IMR-90 (cell line): ENCODE data around the gene RBPJ. TPM values are rescaled to one million over a fixed set of nuclear protein-coding genes. Genes with fewer than 3 reads are reported as not detected.
A peak's percentile ranks its signal among the peaks of the same experiment; 100 is the strongest.

Experiments used
- ATAC-seq: fragments of 200-7000 bp; cut with Tn5 transposase; 2 replicates; pipeline ENCODE4 v1.9.1; 2020; ENCODE audit warnings: low read depth, mild to moderate bottlenecking, moderate library complexity
- BruUV-seq: library from RNA; stranded (reverse); fragments of 400-500 nt; replicated peaks from 2 replicates; lab custom pipeline; 2021; lab: Mats Ljungman, UMichigan
- CTCF ChIA-PET: fragments of 300-600 bp; formaldehyde crosslinking; extraction: SDS; loops from one replicate; lab custom pipeline; 2021; ENCODE audit warnings: antibody characterized with exemption; lab: Yijun Ruan, JAX
- POLR2A ChIA-PET: fragments of 300-600 bp; sonication (Branson Sonifier 250); formaldehyde crosslinking; loops from one replicate; lab custom pipeline; 2022; ENCODE audit warnings: antibody characterized with exemption; ENCODE audit not compliant: unreplicated experiment; lab: Charles Lee
- DNase-seq: peaks from one replicate; pipeline ENCODE4 v3.0.0; 2013
- H2AFZ ChIP-seq: replicated peaks from 2 replicates; pipeline ENCODE3; 2013; ENCODE audit warnings: low read length, mild to moderate bottlenecking; ENCODE audit not compliant: poor library complexity
- H2AK5ac ChIP-seq: 2 replicates; pipeline ENCODE4 v1.6.1; 2013; ENCODE audit warnings: low read depth, low read length, inconsistent platforms
- H2AK9ac ChIP-seq: replicated peaks from 2 replicates; pipeline ENCODE3; 2013; ENCODE audit warnings: mild to moderate bottlenecking, low read depth, low read length, moderate library complexity; ENCODE audit not compliant: poor library complexity
- H2BK120ac ChIP-seq: 2 replicates; pipeline ENCODE4 v1.6.1; 2013; ENCODE audit warnings: low read depth, low read length, inconsistent platforms
- H2BK15ac ChIP-seq: 3 replicates; pipeline ENCODE4 v1.6.1; 2013; ENCODE audit warnings: low read depth, low read length, inconsistent platforms
- H2BK20ac ChIP-seq: 2 replicates; pipeline ENCODE4 v1.6.1; 2013; ENCODE audit warnings: low read depth, mild to moderate bottlenecking, inconsistent platforms, low read length, moderate library complexity
- H2BK5ac ChIP-seq: 2 replicates; pipeline ENCODE4 v1.6.1; 2013; ENCODE audit warnings: mild to moderate bottlenecking, low read depth, low read length, inconsistent platforms; ENCODE audit not compliant: poor library complexity, severe bottlenecking
- H3K14ac ChIP-seq: replicated peaks from 2 replicates; pipeline ENCODE4 v1.6.1; 2013; ENCODE audit warnings: low read depth, low read length, inconsistent platforms
- H3K18ac ChIP-seq: 2 replicates; pipeline ENCODE4 v1.6.1; 2013; ENCODE audit warnings: low read depth, low read length, control low read depth
- H3K23ac ChIP-seq: 2 replicates; pipeline ENCODE4 v1.6.1; 2013; ENCODE audit warnings: low read depth, low read length, inconsistent platforms
- H3K27ac ChIP-seq: 2 replicates; pipeline ENCODE4 v1.5.1; 2013; ENCODE audit warnings: mild to moderate bottlenecking, control low read depth, low read length; ENCODE audit not compliant: insufficient read depth
- H3K27me3 ChIP-seq: 2 replicates; pipeline ENCODE4 v1.6.1; 2013; ENCODE audit warnings: low read length; ENCODE audit not compliant: control insufficient read depth, insufficient read depth
- H3K36me3 ChIP-seq: 2 replicates; pipeline ENCODE4 v1.6.1; 2013; ENCODE audit warnings: low read length, mixed read lengths; ENCODE audit not compliant: control insufficient read depth, insufficient read depth
- H3K4ac ChIP-seq: 2 replicates; pipeline ENCODE4 v1.6.1; 2013; ENCODE audit warnings: low read depth, low read length, inconsistent platforms
- H3K4me1 ChIP-seq: 2 replicates; pipeline ENCODE4 v1.6.1; 2013; ENCODE audit warnings: low read length, mixed read lengths; ENCODE audit not compliant: control insufficient read depth, insufficient read depth
- H3K4me2 ChIP-seq: 2 replicates; pipeline ENCODE4 v1.6.1; 2013; ENCODE audit warnings: low read depth, mild to moderate bottlenecking, control low read depth, low read length, moderate library complexity
- H3K4me3 ChIP-seq: 2 replicates; pipeline ENCODE4 v1.5.1; 2013; ENCODE audit warnings: low read depth, mild to moderate bottlenecking, control low read depth, low read length, moderate library complexity; ENCODE audit not compliant: insufficient read depth
- H3K56ac ChIP-seq: 2 replicates; pipeline ENCODE4 v1.6.1; 2013; ENCODE audit warnings: low read length, inconsistent platforms; ENCODE audit not compliant: insufficient read depth; ENCODE audit errors: extremely low read depth
- H3K79me1 ChIP-seq, 2 experiments: 2 replicates each; pipeline ENCODE4 v1.6.1; 2013; ENCODE audit warnings: low read length in 2 of 2, inconsistent platforms in 1 of 2, low read depth in 1 of 2
- H3K9ac ChIP-seq: 2 replicates; pipeline ENCODE4 v1.6.1; 2013; ENCODE audit warnings: low read depth, low read length, control low read depth
- H3K9me1 ChIP-seq: 2 replicates; pipeline ENCODE4 v1.6.1; 2013; ENCODE audit warnings: low read length, inconsistent platforms; ENCODE audit not compliant: insufficient read depth
- H3K9me3 ChIP-seq: 2 replicates; pipeline ENCODE4 v1.6.1; 2013; ENCODE audit warnings: low read length; ENCODE audit not compliant: control insufficient read depth, insufficient read depth
- H4K20me1 ChIP-seq: 2 replicates; pipeline ENCODE4 v1.6.1; 2013; ENCODE audit warnings: low read length, inconsistent platforms; ENCODE audit not compliant: insufficient read depth
- H4K5ac ChIP-seq: 2 replicates; pipeline ENCODE4 v1.6.1; 2013; ENCODE audit warnings: mild to moderate bottlenecking, low read depth, low read length, control low read depth
- H4K8ac ChIP-seq, 2 experiments: 2 replicates each; pipeline ENCODE4 v1.6.1; 2013; ENCODE audit warnings: low read depth in 2 of 2, low read length in 2 of 2, control low read depth in 1 of 2, inconsistent platforms in 1 of 2
- H4K91ac ChIP-seq: 2 replicates; pipeline ENCODE4 v1.6.1; 2013; ENCODE audit warnings: low read depth, low read length, inconsistent platforms; ENCODE audit not compliant: insufficient read depth
- CEBPB ChIP-seq: IDR thresholded peaks from 2 replicates; pipeline ENCODE4 v1.6.1; 2012; ENCODE audit warnings: low read depth, low read length, improper control_type of control experiment
- CHD1 ChIP-seq: IDR thresholded peaks from 2 replicates; pipeline ENCODE4 v1.6.1; 2012; ENCODE audit warnings: low read depth, low read length, improper control_type of control experiment
- MAZ ChIP-seq: IDR thresholded peaks from 2 replicates; pipeline ENCODE4 v1.6.1; 2012; ENCODE audit warnings: low read depth, mild to moderate bottlenecking, low read length, improper control_type of control experiment, moderate library complexity, borderline replicate concordance
- MXI1 ChIP-seq: IDR thresholded peaks from 2 replicates; pipeline ENCODE4 v1.6.1; 2012; ENCODE audit warnings: low read depth, mild to moderate bottlenecking, low read length, moderate library complexity, borderline replicate concordance
- NFE2L2 ChIP-seq: fragments of 150-350 bp; IDR thresholded peaks from 2 replicates; pipeline ENCODE4 v1.6.1; 2016; ENCODE audit warnings: low read depth, mild to moderate bottlenecking, low read length
- POLR2A ChIP-seq: IDR thresholded peaks from 2 replicates; pipeline ENCODE4 v1.6.1; 2012; ENCODE audit warnings: mild to moderate bottlenecking, low read depth, low read length
- RAD21 ChIP-seq: IDR thresholded peaks from 2 replicates; pipeline ENCODE4 v1.6.1; 2012; ENCODE audit warnings: low read length, improper control_type of control experiment
- RCOR1 ChIP-seq: IDR thresholded peaks from 2 replicates; pipeline ENCODE4 v1.6.1; 2012; ENCODE audit warnings: mild to moderate bottlenecking, low read length, improper control_type of control experiment; ENCODE audit not compliant: insufficient replicate concordance
- RFX5 ChIP-seq: IDR thresholded peaks from 2 replicates; pipeline ENCODE4 v1.8.0; 2012; ENCODE audit warnings: low read depth, mild to moderate bottlenecking, low read length, moderate library complexity
- SMC3 ChIP-seq: fragments of 150-350 bp; IDR thresholded peaks from 2 replicates; pipeline ENCODE4 v1.6.1; 2016; ENCODE audit warnings: low read depth, mild to moderate bottlenecking, antibody characterized with exemption, low read length, moderate library complexity
- WGBS, 2 experiments: methylation state at CpG; one replicate each; pipeline versions ENCODE4 v1.1.5 to v1.1.7; 2013; ENCODE audit warnings: missing lambda C conversion rate in 2 of 2; ENCODE audit not compliant: insufficient read length in 1 of 2; ENCODE audit errors: extremely low coverage in 2 of 2; 5-methylcytosine and 5-hydroxymethylcytosine counted together
- dilution Hi-C: fragments of 300-500 bp; cut with HindIII; formaldehyde crosslinking; loops from one replicate; pipeline ENCODE4 v1.14.3; 2018; ENCODE audit warnings: low sequenced_read_pairs; ENCODE audit not compliant: unreplicated experiment
- in situ Hi-C: fragments of 300-500 bp; cut with MboI; formaldehyde crosslinking; loops from 3 replicates; pipeline ENCODE4 v1.14.3; 2019; ENCODE audit warnings: low sequenced_read_pairs, inconsistent platforms, mixed read lengths
- intact Hi-C: fragments of 100-400 bp; cut with micrococcal nuclease; formaldehyde crosslinking; loops from 2 replicates; pipeline ENCODE4 v1.10.0; 2022
- polyA plus RNA-seq, 3 experiments: library from polyadenylated mRNA; depleted of rRNA; stranded (reverse); fragments of >200 nt; gene quantifications; 2 replicates each; pipeline ENCODE4 v1.2.3, GENCODE V29; 2012; ENCODE audit warnings: low replicate concordance in 1 of 3
- total RNA-seq: library from RNA; depleted of rRNA; stranded (reverse); fragments of >200 nt; gene quantifications from 2 replicates; pipeline ENCODE4 v1.2.3, GENCODE V29; 2012
- TF ChIP-seq, protein P1 (sequence below): conservative IDR thresholded peaks from 2 replicates; pipeline ENCODE4 v1.5.1; 2012; ENCODE audit warnings: mild to moderate bottlenecking, low read depth, low read length, improper control_type of control experiment
- TF ChIP-seq, protein P2 (sequence below): fragments of 150-350 bp; IDR thresholded peaks from 2 replicates; pipeline ENCODE4 v1.6.1; 2017; ENCODE audit warnings: mild to moderate bottlenecking, antibody characterized with exemption, low read length, low read depth

RBPJ gene
- total and polyA plus RNA-seq, 2 of the 4 experiments (the other 2 are of a cell fraction), result 50.3 to 148 TPM

DNA sequence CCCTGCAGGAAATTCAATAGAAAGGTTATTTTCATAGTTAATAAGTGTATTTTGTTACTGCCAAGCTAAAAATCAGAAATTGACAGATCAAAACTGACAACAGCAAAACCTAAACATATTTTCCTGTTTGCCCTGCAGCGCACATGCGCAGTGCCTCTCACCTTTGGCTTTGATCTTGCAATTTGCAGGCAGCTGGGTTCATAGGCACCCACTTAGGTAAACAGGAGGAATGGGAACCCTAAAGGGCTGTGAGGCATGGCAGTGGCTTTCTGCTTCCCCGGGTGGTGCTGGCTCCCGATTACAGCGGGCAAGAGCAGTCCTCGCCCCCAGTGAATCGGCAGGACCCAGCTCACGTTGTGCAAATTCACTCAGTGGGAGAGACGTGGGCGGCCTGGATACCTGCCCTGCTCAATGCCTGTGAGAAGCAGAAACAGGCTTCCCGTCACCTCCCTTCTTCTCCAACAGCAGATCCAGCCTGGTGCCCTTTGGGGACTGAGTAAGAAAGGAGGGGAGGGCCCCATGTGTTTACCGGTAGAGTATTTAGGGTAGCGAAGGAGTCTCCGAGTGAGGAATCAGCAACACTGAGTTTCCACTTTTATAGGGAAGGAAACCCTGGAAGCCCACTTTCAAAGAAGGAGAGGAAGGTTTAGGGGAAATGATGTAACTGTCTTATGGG, 143.7 kb downstream of the RBPJ start:
- no CpG with 5 or more reads among the region's 14 CpGs for WGBS, 2 experiments
- no peak for ATAC-seq
- Histone ChIP-seq H3K9me3 (peaks cover 8% of the 10 kb centered on the region), H2AK9ac (no peak overlapping the region), H3K4ac (no peak overlapping the region), H3K36me3 (no peaks in the 10 kb centered on the region), H3K9ac (no peak overlapping the region), H3K4me3 (no peak overlapping the region), H2AK5ac (no peak overlapping the region), H2BK15ac (no peak overlapping the region), H3K4me2 (no peak overlapping the region), H4K5ac (no peak overlapping the region), H4K20me1 (no peaks in the 10 kb centered on the region), H3K4me1 (peaks cover 8% of the 10 kb centered on the region), H2BK5ac (no peak overlapping the region), H3K27me3 (no peaks in the 10 kb centered on the region), H2BK20ac (no peak overlapping the region), H3K9me1 (peaks cover 4% of the 10 kb centered on the region), H3K14ac (no peak overlapping the region), H3K18ac (no peak overlapping the region; the same call in 1 of the 2 replicates), H3K79me1 (no peaks in the 10 kb centered on the region), H3K27ac (no peak overlapping the region), H3K56ac (no peak overlapping the region), H4K8ac (no peak overlapping the region), H3K23ac (no peak overlapping the region), H2AFZ (no peak overlapping the region), H2BK120ac (peak overlapping the region; percentile 2; the same call in 1 of the 2 replicates), H4K91ac (no peak overlapping the region)
- in situ Hi-C loops, result loop anchor here (25.0 kb wide), 1 partner anchor 548 kb away; no protein-coding TSS in a partner anchor
- no peak for TF ChIP-seq NFE2L2
- no peak for TF ChIP-seq CHD1
- no peak for TF ChIP-seq MXI1
- no peak for TF ChIP-seq CEBPB
- no peak for TF ChIP-seq MAZ
- TF ChIP-seq, protein P1, sequence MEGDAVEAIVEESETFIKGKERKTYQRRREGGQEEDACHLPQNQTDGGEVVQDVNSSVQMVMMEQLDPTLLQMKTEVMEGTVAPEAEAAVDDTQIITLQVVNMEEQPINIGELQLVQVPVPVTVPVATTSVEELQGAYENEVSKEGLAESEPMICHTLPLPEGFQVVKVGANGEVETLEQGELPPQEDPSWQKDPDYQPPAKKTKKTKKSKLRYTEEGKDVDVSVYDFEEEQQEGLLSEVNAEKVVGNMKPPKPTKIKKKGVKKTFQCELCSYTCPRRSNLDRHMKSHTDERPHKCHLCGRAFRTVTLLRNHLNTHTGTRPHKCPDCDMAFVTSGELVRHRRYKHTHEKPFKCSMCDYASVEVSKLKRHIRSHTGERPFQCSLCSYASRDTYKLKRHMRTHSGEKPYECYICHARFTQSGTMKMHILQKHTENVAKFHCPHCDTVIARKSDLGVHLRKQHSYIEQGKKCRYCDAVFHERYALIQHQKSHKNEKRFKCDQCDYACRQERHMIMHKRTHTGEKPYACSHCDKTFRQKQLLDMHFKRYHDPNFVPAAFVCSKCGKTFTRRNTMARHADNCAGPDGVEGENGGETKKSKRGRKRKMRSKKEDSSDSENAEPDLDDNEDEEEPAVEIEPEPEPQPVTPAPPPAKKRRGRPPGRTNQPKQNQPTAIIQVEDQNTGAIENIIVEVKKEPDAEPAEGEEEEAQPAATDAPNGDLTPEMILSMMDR, result no peak
- no peak for TF ChIP-seq POLR2A
- TF ChIP-seq RFX5, result no peak
- TF ChIP-seq, protein P2, sequence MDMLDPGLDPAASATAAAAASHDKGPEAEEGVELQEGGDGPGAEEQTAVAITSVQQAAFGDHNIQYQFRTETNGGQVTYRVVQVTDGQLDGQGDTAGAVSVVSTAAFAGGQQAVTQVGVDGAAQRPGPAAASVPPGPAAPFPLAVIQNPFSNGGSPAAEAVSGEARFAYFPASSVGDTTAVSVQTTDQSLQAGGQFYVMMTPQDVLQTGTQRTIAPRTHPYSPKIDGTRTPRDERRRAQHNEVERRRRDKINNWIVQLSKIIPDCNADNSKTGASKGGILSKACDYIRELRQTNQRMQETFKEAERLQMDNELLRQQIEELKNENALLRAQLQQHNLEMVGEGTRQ, result no peak
- TF ChIP-seq SMC3, result no peak
- no peak for TF ChIP-seq RCOR1
- no peak for TF ChIP-seq RAD21
- POLR2A ChIA-PET, result no interaction called here
- CTCF ChIA-PET, result no interaction called here
- no TSS peak for BruUV-seq
- intact Hi-C loops, result no loop called here
- no peak for DNase-seq
- dilution Hi-C loops, result no loop called here
